HepG2 (cell line): ENCODE measurements around the gene JMY. TPM values are rescaled to one million over a fixed set of nuclear protein-coding genes. Genes with fewer than 3 reads are reported as not detected.

Experiments used
- ATAC-seq: fragments of 200-7000 bp; cut with Tn5 transposase; 3 replicates; pipeline ENCODE4 v1.9.1; 2020; ENCODE audit warnings: mild to moderate bottlenecking, moderate library complexity
- BruUV-seq: library from RNA; stranded (reverse); fragments of 400-500 nt; replicated peaks from 2 replicates; lab custom pipeline; 2021; lab: Mats Ljungman, UMichigan
- CTCF ChIA-PET: fragments of 300-600 bp; formaldehyde crosslinking; extraction: SDS; loops from one replicate; lab custom pipeline; 2021; ENCODE audit warnings: low total read pairs, inconsistent platforms, low intra/inter-chr PET ratio; lab: Yijun Ruan, JAX
- POLR2A ChIA-PET: fragments of 350-600 bp; sonication (Branson Sonifier 250); formaldehyde crosslinking; loops from one replicate; lab custom pipeline; 2020; ENCODE audit warnings: antibody characterized with exemption, inconsistent platforms; lab: Yijun Ruan, JAX
- DNase-seq: peaks from one replicate; pipeline ENCODE4 v3.0.0-alpha.2; 2015; ENCODE audit warnings: low spot score
- FAIRE-seq: peaks from 3 replicates; lab custom pipeline; 2011; peaks lifted over from hg19 to GRCh38; lab: Jason Lieb, UNC
- H2AFZ ChIP-seq: one replicate; pipeline ENCODE4 v1.6.1; 2011; ENCODE audit warnings: low read length, inconsistent platforms
- H3K27ac ChIP-seq: fragments of 300-600 bp; 3 replicates; pipeline ENCODE4 v1.8.0; 2011; ENCODE audit warnings: mixed run types, mild to moderate bottlenecking, mixed read lengths, low read length, inconsistent platforms; ENCODE audit not compliant: insufficient read depth; ENCODE audit errors: extremely low read length
- H3K27me3 ChIP-seq, 2 experiments: fragments of 200-600 bp in 1 of 2; 2 replicates in 1 of 2; 3 replicates in 1 of 2; pipeline versions ENCODE4 v1.6.0 to v1.8.0; 2011; ENCODE audit warnings: low read length in 2 of 2, mild to moderate bottlenecking in 2 of 2, moderate library complexity in 2 of 2, inconsistent platforms in 1 of 2; ENCODE audit not compliant: insufficient read depth in 2 of 2, control insufficient read depth in 1 of 2
- H3K36me3 ChIP-seq, 2 experiments: fragments of 200-600 bp in 1 of 2; replicated peaks in 1 of 2; 2 replicates in 1 of 2; 3 replicates in 1 of 2; pipeline versions ENCODE4 v1.5.1 to v1.8.0; 2011; ENCODE audit warnings: low read length in 2 of 2, inconsistent platforms in 1 of 2; ENCODE audit not compliant: insufficient read depth in 2 of 2, control insufficient read depth in 1 of 2
- H3K4me1 ChIP-seq: 2 replicates; pipeline ENCODE4 v1.5.1; 2012; ENCODE audit warnings: low read length, inconsistent platforms; ENCODE audit not compliant: insufficient read depth
- H3K4me2 ChIP-seq: 2 replicates; pipeline ENCODE4 v1.6.0; 2011; ENCODE audit warnings: low read depth, low read length, inconsistent platforms
- H3K4me3 ChIP-seq, 3 experiments: fragments of 200-600 bp in 1 of 3; sonication (generic), shearing (Covaris generic) in 1 of 3; replicated peaks in 1 of 3; 2 replicates each; pipeline ENCODE4 v1.5.1; 2011 to 2016; ENCODE audit warnings: low read length in 3 of 3, inconsistent platforms in 2 of 3, low read depth in 2 of 3, mild to moderate bottlenecking in 2 of 3, control low read depth in 1 of 3, mixed read lengths in 1 of 3; ENCODE audit not compliant: insufficient read depth in 1 of 3
- H3K79me2 ChIP-seq: one replicate; pipeline ENCODE4 v1.6.1; 2011; ENCODE audit warnings: low read length, inconsistent platforms; ENCODE audit not compliant: insufficient read depth
- H3K9ac ChIP-seq: 2 replicates; pipeline ENCODE4 v1.6.0; 2011; ENCODE audit warnings: mild to moderate bottlenecking, low read depth, low read length, inconsistent platforms; ENCODE audit not compliant: insufficient read depth
- H3K9me3 ChIP-seq: 2 replicates; pipeline ENCODE4 v1.5.1; 2012; ENCODE audit warnings: mild to moderate bottlenecking, low read length
- H4K20me1 ChIP-seq: 2 replicates; pipeline ENCODE4 v1.6.0; 2011; ENCODE audit warnings: inconsistent platforms, mild to moderate bottlenecking, low read length, moderate library complexity; ENCODE audit not compliant: insufficient read depth
- ARNT ChIP-seq: fragments of 450-650 bp; IDR thresholded peaks from 2 replicates; pipeline ENCODE4 v1.6.1; 2017
- E2F1 ChIP-seq: sonication (generic); formaldehyde crosslinking; IDR thresholded peaks from 2 replicates; pipeline ENCODE4 v1.5.0; 2020; ENCODE audit warnings: missing genetic modification reagents
- NONO ChIP-seq, 2 experiments: fragments of 450-650 bp in 1 of 2; sonication (generic) in 1 of 2; formaldehyde crosslinking in 1 of 2; IDR thresholded peaks in 1 of 2; conservative IDR thresholded peaks in 1 of 2; 2 replicates each; pipeline versions ENCODE4 v1.6.1 to v1.8.0; 2017 to 2022; ENCODE audit warnings: mild to moderate bottlenecking in 1 of 2, missing genetic modification reagents in 1 of 2, moderate library complexity in 1 of 2
- NR2F2 ChIP-seq: IDR thresholded peaks from 2 replicates; pipeline ENCODE4 v1.6.1; 2012; ENCODE audit warnings: low read depth, inconsistent platforms, borderline replicate concordance
- POLR2G ChIP-seq: fragments of 200-400 bp; formaldehyde crosslinking; IDR thresholded peaks from 2 replicates; pipeline ENCODE4 v1.6.1; 2018; ENCODE audit warnings: mild to moderate bottlenecking, low read depth, low read length, moderate library complexity
- RCOR2 ChIP-seq: IDR thresholded peaks from 2 replicates; pipeline ENCODE4 v1.6.1; 2016; ENCODE audit warnings: missing biosample characterization, missing genetic modification reagents
- TEAD2 ChIP-seq: sonication (generic); formaldehyde crosslinking; IDR thresholded peaks from 2 replicates; pipeline ENCODE4 v1.9.0; 2021; ENCODE audit warnings: missing genetic modification reagents
- ZBTB7B ChIP-seq: sonication (generic); formaldehyde crosslinking; IDR thresholded peaks from 2 replicates; pipeline ENCODE4 v1.4.0; 2020; ENCODE audit warnings: missing genetic modification reagents
- ZNF331 ChIP-seq: sonication (generic); formaldehyde crosslinking; IDR thresholded peaks from 2 replicates; pipeline ENCODE4 v1.4.0; 2020; ENCODE audit warnings: missing genetic modification reagents
- ZNF343 ChIP-seq: sonication (generic); formaldehyde crosslinking; IDR thresholded peaks from 2 replicates; pipeline ENCODE4 v1.4.0; 2020; ENCODE audit warnings: mild to moderate bottlenecking, missing genetic modification reagents
- ZSCAN9 ChIP-seq: IDR thresholded peaks from 2 replicates; pipeline ENCODE4 v1.6.1; 2016; ENCODE audit warnings: borderline replicate concordance
- WGBS: methylation state at CpG from one replicate; pipeline ENCODE4 v1.1.6; 2017; ENCODE audit warnings: low lambda C conversion rate; 5-methylcytosine and 5-hydroxymethylcytosine counted together
- in situ Hi-C: cut with HindIII; loops from 2 replicates; pipeline ENCODE4 v1.10.0; 2017; ENCODE audit warnings: low pct_unique_long_range_greater_than_20kb; ENCODE audit not compliant: extremely low pct_ligation_motif_present
- intact Hi-C: fragments of 100-400 bp; cut with micrococcal nuclease; formaldehyde crosslinking; loops from one replicate; pipeline ENCODE4 v1.10.0; 2022; ENCODE audit not compliant: unreplicated experiment
- polyA plus RNA-seq, 8 experiments: library from polyadenylated mRNA; depleted of rRNA in 3 of 8; stranded (reverse) in 7 of 8; unstranded in 1 of 8; fragments of >200 nt; fragmentation: Illumina TruSeq in 4 of 8; extraction: Trizol in 4 of 8; gene quantifications; 2 replicates each; pipeline versions ENCODE4 v1.2.1 to v1.2.3, GENCODE V29; 2011 to 2016; ENCODE audit warnings: low read depth in 4 of 8, missing spikeins in 1 of 8, mixed read lengths in 1 of 8; ENCODE audit not compliant: insufficient read depth in 1 of 8
- total RNA-seq, 5 experiments: library from RNA; depleted of rRNA; stranded (reverse); fragments of >200 nt; fragmentation: Illumina TruSeq; extraction: Trizol; gene quantifications; 2 replicates each; pipeline ENCODE4 v1.2.3, GENCODE V29; 2016; ENCODE audit warnings: low read depth in 1 of 5
- TF ChIP-seq, protein P1 (sequence below): sonication (generic); formaldehyde crosslinking; IDR thresholded peaks from one replicate; pipeline ENCODE4 v1.5.1; 2020; ENCODE audit warnings: mild to moderate bottlenecking, missing genetic modification reagents; ENCODE audit errors: not compliant biosample characterization

JMY gene
- total and polyA plus RNA-seq, 2 of the 13 experiments (the other 11 are each of a cell fraction or from before 2014, with no cell fraction given): 4.0 to 4.2 TPM

DNA sequence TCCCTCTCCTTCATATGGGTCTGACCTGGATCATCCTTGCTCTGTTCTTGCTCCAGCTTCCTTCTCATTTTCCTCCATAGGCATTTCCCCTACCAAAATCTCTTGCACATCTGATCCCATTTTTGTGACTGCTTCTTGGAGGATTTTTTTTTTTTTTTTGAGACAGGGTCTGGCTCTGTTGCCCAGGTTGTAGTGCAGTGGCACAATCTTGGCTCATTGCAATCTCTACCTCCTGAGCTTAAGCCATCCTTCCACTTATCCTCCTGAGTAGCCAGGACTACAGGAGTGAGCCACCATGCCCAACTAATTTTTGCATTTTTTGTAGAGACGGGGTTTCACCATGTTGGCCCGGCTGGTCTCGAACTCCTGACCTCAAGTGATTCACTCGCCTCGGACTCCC is 10.5 kb upstream of the JMY start:
- WGBS: 91% methylated on average over 5 of the region's 5 CpGs

GRCh38 chr5:79227484-79228025 is 8.4 kb upstream of the JMY start:
- DNase-seq: no peak
- Histone ChIP-seq H3K27me3 (no peaks in the 10 kb centered on the region), H3K4me2 (no peak overlapping the region), H4K20me1 (no peaks in the 10 kb centered on the region), H3K36me3 (no peaks in the 10 kb centered on the region), H3K9me3 (no peaks in the 10 kb centered on the region), H3K4me3 (no peak overlapping the region), H2AFZ (no peak overlapping the region), H3K4me1 (no peaks in the 10 kb centered on the region), H3K9ac (no peak overlapping the region), H3K27ac (no peak overlapping the region), H3K79me2 (no peaks in the 10 kb centered on the region)
- intact Hi-C loops: no loop called here
- BruUV-seq: no TSS peak
- ATAC-seq: no peak
- ChIA-PET CTCF (no interaction called here), POLR2A (no interaction called here)
- no peak for FAIRE-seq
- in situ Hi-C loops: no loop called here
- WGBS: 93% methylated on average over 4 of the region's 4 CpGs
- TF ChIP-seq TEAD2 (CRISPR knock-in tag) (no peak), ZNF331 (no peak), E2F1 (no peak), ARNT (no peak), NONO (IDR thresholded peaks at IDR 0.05) (no peak), NONO (CRISPR knock-in tag; conservative IDR thresholded peaks at IDR 0.05) (no peak), NR2F2 (no peak), ZNF343 (CRISPR knock-in tag) (no peak)
- TF ChIP-seq, protein P1, sequence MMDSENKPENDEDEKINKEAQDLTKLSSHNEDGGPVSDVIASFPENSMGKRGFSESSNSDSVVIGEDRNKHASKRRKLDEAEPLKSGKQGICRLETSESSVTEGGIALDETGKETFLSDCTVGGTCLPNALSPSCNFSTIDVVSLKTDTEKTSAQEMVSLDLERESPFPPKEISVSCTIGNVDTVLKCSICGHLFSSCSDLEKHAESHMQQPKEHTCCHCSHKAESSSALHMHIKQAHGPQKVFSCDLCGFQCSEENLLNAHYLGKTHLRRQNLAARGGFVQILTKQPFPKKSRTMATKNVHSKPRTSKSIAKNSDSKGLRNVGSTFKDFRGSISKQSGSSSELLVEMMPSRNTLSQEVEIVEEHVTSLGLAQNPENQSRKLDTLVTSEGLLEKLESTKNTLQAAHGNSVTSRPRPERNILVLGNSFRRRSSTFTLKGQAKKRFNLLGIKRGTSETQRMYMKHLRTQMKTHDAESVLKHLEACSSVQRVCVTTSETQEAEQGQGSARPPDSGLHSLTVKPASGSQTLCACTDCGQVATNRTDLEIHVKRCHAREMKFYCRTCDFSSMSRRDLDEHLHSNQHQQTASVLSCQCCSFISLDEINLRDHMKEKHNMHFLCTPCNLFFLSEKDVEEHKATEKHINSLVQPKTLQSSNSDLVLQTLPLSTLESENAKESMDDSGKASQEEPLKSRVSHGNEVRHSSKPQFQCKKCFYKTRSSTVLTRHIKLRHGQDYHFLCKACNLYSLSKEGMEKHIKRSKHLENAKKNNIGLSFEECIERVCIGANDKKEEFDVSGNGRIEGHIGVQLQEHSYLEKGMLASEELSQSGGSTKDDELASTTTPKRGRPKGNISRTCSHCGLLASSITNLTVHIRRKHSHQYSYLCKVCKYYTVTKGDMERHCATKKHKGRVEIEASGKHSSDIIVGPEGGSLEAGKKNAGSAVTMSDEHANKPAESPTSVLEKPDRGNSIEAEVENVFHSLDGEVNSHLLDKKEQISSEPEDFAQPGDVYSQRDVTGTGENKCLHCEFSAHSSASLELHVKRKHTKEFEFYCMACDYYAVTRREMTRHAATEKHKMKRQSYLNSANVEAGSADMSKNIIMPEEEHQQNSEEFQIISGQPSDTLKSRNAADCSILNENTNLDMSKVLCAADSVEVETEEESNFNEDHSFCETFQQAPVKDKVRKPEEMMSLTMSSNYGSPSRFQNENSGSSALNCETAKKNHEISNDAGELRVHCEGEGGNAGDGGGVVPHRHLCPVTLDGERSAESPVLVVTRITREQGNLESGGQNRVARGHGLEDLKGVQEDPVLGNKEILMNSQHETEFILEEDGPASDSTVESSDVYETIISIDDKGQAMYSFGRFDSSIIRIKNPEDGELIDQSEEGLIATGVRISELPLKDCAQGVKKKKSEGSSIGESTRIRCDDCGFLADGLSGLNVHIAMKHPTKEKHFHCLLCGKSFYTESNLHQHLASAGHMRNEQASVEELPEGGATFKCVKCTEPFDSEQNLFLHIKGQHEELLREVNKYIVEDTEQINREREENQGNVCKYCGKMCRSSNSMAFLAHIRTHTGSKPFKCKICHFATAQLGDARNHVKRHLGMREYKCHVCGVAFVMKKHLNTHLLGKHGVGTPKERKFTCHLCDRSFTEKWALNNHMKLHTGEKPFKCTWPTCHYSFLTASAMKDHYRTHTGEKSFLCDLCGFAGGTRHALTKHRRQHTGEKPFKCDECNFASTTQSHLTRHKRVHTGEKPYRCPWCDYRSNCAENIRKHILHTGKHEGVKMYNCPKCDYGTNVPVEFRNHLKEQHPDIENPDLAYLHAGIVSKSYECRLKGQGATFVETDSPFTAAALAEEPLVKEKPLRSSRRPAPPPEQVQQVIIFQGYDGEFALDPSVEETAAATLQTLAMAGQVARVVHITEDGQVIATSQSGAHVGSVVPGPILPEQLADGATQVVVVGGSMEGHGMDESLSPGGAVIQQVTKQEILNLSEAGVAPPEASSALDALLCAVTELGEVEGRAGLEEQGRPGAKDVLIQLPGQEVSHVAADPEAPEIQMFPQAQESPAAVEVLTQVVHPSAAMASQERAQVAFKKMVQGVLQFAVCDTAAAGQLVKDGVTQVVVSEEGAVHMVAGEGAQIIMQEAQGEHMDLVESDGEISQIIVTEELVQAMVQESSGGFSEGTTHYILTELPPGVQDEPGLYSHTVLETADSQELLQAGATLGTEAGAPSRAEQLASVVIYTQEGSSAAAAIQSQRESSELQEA: no peak

More for the DNA sequence above, 10.5 kb upstream of the JMY start:
- no peak overlapping the region for H3K27ac ChIP-seq
- no peaks in the 10 kb centered on the region for H3K27me3 ChIP-seq
- no peaks in the 10 kb centered on the region for H4K20me1 ChIP-seq
- no peak for DNase-seq
- intact Hi-C loops: no loop called here
- no peak overlapping the region for H2AFZ ChIP-seq
- no peaks in the 10 kb centered on the region for H3K9me3 ChIP-seq
- H3K79me2 ChIP-seq: no peaks in the 10 kb centered on the region
- FAIRE-seq: no peak
- no TSS peak for BruUV-seq
- no peaks in the 10 kb centered on the region for H3K4me1 ChIP-seq
- in situ Hi-C loops: no loop called here
- no peak for ATAC-seq
- CTCF ChIA-PET: interaction anchor here (0.6 kb wide), 1 partner anchor 202 kb away, joined by 3 read pairs; no protein-coding TSS in a partner anchor
- POLR2A ChIA-PET: no interaction called here
- no peak overlapping the region for H3K4me3 ChIP-seq
- no peaks in the 10 kb centered on the region for H3K36me3 ChIP-seq
- no peak overlapping the region for H3K4me2 ChIP-seq
- H3K9ac ChIP-seq: no peak overlapping the region
- TF ChIP-seq RCOR2 (CRISPR knock-in tag) (no peak), POLR2G (no peak), ZBTB7B (CRISPR knock-in tag) (no peak), ZSCAN9 (no peak)
